Neural cell (in vitro differentiated cells): ENCODE results near the gene PLA2G4E. TPM values are rescaled to one million over a fixed set of nuclear protein-coding genes. Genes with fewer than 3 reads are reported as not detected.

Source experiments
- H2AFZ ChIP-seq: fragments of 200-600, 300-800 bp; sonication (generic), shearing (Covaris generic); 2 replicates; pipeline ENCODE4 v1.6.0; 2014; ENCODE audit warnings: low read depth, mild to moderate bottlenecking, antibody characterized with exemption, low read length, moderate library complexity
- H3F3A ChIP-seq: fragments of 200-600 bp; shearing (Covaris generic); 2 replicates; pipeline ENCODE4 v1.6.1; 2016; ENCODE audit warnings: mild to moderate bottlenecking, moderate library complexity, mixed read lengths, antibody characterized with exemption, low read length; ENCODE audit not compliant: insufficient read depth, poor library complexity, severe bottlenecking
- H3K27ac ChIP-seq: fragments of 200-600, 300-800 bp; sonication (generic), shearing (Covaris generic); 2 replicates; pipeline ENCODE4 v1.5.1; 2014; ENCODE audit warnings: mild to moderate bottlenecking, low read length, moderate library complexity
- H3K27me3 ChIP-seq: fragments of 300-800, 200-600 bp; sonication (generic), shearing (Covaris generic); 2 replicates; pipeline ENCODE4 v1.6.0; 2014; ENCODE audit warnings: mild to moderate bottlenecking, low read depth, low read length, moderate library complexity; ENCODE audit not compliant: insufficient read depth
- H3K36me3 ChIP-seq: fragments of 300-800, 200-600 bp; sonication (generic), shearing (Covaris generic); 2 replicates; pipeline ENCODE4 v1.5.1; 2014; ENCODE audit warnings: mild to moderate bottlenecking, antibody characterized with exemption, low read length, moderate library complexity; ENCODE audit not compliant: insufficient read depth
- H3K4me2 ChIP-seq: fragments of 300-800, 200-600 bp; sonication (generic), shearing (Covaris generic); 2 replicates; pipeline ENCODE4 v1.6.0; 2014; ENCODE audit warnings: mild to moderate bottlenecking, low read length
- H3K4me3 ChIP-seq: fragments of 300-800, 200-600 bp; sonication (generic), shearing (Covaris generic); 2 replicates; pipeline ENCODE4 v1.5.1; 2014; ENCODE audit warnings: mild to moderate bottlenecking, low read length, moderate library complexity
- H3K79me2 ChIP-seq: fragments of 200-600 bp; shearing (Covaris generic); replicated peaks from 2 replicates; pipeline ENCODE4 v1.6.0; 2014; ENCODE audit warnings: mild to moderate bottlenecking, low read length, moderate library complexity; ENCODE audit not compliant: insufficient read depth
- H3K9ac ChIP-seq: fragments of 300-800, 200-600 bp; sonication (generic), shearing (Covaris generic); 2 replicates; pipeline ENCODE4 v1.6.1; 2016; ENCODE audit warnings: mild to moderate bottlenecking, low read length, mixed read lengths
- H3K9me2 ChIP-seq: fragments of 200-600 bp; shearing (Covaris generic); 2 replicates; pipeline ENCODE4 v1.6.1; 2016; ENCODE audit warnings: mild to moderate bottlenecking, low read length, mixed read lengths; ENCODE audit not compliant: insufficient read depth
- H3K9me3 ChIP-seq: fragments of 200-600, 300-800 bp; sonication (generic), shearing (Covaris generic); 2 replicates; pipeline ENCODE4 v1.6.1; 2016; ENCODE audit warnings: mild to moderate bottlenecking, mixed run types, low read length, moderate library complexity, mixed read lengths
- H4K20me1 ChIP-seq: fragments of 200-600 bp; shearing (Covaris generic); 2 replicates; pipeline ENCODE4 v1.6.1; 2016; ENCODE audit warnings: mild to moderate bottlenecking, mixed run types; ENCODE audit not compliant: insufficient read depth
- EP300 ChIP-seq: fragments of 450-650 bp; conservative IDR thresholded peaks from 2 replicates; pipeline ENCODE4 v1.6.1; 2014; ENCODE audit warnings: antibody characterized with exemption, mild to moderate bottlenecking, moderate library complexity; ENCODE audit not compliant: poor library complexity, severe bottlenecking
- EZH2 ChIP-seq: fragments of 200-600, 300-800 bp; shearing (Covaris generic), sonication (generic); IDR thresholded peaks from 2 replicates; pipeline ENCODE4 v1.6.1; 2014; ENCODE audit warnings: antibody characterized with exemption, low read length, borderline replicate concordance, mild to moderate bottlenecking; ENCODE audit not compliant: insufficient read depth, poor library complexity, severe bottlenecking
- MXI1 ChIP-seq: fragments of 450-650 bp; conservative IDR thresholded peaks from 2 replicates; pipeline ENCODE4 v1.6.1; 2014; ENCODE audit warnings: antibody characterized with exemption, mild to moderate bottlenecking; ENCODE audit not compliant: poor library complexity, severe bottlenecking
- POLR2AphosphoS5 ChIP-seq: IDR thresholded peaks from 2 replicates; pipeline ENCODE4 v1.6.1; 2012
- RAD21 ChIP-seq: fragments of 450-650 bp; conservative IDR thresholded peaks from 2 replicates; pipeline ENCODE4 v1.6.1; 2014; ENCODE audit warnings: antibody characterized with exemption, mild to moderate bottlenecking, moderate library complexity
- SMC3 ChIP-seq: fragments of 450-650 bp; conservative IDR thresholded peaks from 2 replicates; pipeline ENCODE4 v1.6.1; 2014; ENCODE audit warnings: antibody characterized with exemption, mild to moderate bottlenecking, moderate library complexity; ENCODE audit not compliant: poor library complexity
- TAF1 ChIP-seq: IDR thresholded peaks from 2 replicates; pipeline ENCODE4 v1.6.1; 2012; ENCODE audit warnings: low read depth
- polyA plus RNA-seq: library from polyadenylated mRNA; depleted of rRNA; stranded (reverse); fragments of >200 nt; gene quantifications from 2 replicates; pipeline ENCODE4 v1.2.3, GENCODE V29; 2014
- TF ChIP-seq, protein P1 (sequence below): fragments of 450-650 bp; IDR thresholded peaks from 2 replicates; pipeline ENCODE4 v1.5.1; 2014; ENCODE audit warnings: antibody characterized with exemption, mild to moderate bottlenecking, moderate library complexity; ENCODE audit not compliant: poor library complexity, severe bottlenecking
- TF ChIP-seq, protein P2 (sequence below): IDR thresholded peaks from 2 replicates; pipeline ENCODE4 v1.6.1; 2012; ENCODE audit warnings: borderline replicate concordance

Gene PLA2G4E
- polyA plus RNA-seq, 1 donor from 2014 or later: not detected

DNA sequence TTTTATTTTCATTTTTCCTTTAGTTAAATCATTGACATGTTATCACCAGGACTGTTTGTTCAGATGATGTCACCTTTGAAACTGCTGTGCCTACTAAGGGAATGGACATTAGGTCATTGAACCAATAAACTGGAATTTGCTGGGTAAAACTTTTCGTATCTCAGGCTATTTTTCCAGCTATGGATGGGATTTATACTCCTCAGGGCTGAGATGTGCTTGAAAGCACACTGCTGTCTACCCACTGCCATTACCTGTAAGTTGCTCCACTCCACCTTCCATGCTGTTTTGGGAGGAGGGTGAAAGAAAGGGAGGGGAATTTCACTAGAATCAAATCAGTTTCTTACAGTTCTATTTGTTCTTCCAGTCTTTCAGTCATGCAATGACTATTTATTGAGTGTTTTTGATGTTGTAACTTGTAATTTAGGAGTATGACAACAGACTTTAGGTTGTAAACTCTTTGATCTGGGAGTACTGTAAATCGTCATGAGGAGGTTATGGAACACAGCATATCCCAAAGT is 59.8 kb downstream of the PLA2G4E start:
- Histone ChIP-seq H3F3A (no peaks in the 10 kb centered on the region), H3K9me3 (no peaks in the 10 kb centered on the region), H3K79me2 (no peaks in the 10 kb centered on the region), H3K27ac (no peak overlapping the region), H3K4me3 (no peak overlapping the region), H4K20me1 (no peaks in the 10 kb centered on the region), H2AFZ (no peak overlapping the region), H3K4me2 (no peak overlapping the region), H3K9me2 (no peaks in the 10 kb centered on the region), H3K36me3 (no peaks in the 10 kb centered on the region), H3K27me3 (no peaks in the 10 kb centered on the region), H3K9ac (no peak overlapping the region)
- TF ChIP-seq TAF1: no peak
- no peak for TF ChIP-seq EZH2
- TF ChIP-seq MXI1: no peak
- TF ChIP-seq, protein P1, sequence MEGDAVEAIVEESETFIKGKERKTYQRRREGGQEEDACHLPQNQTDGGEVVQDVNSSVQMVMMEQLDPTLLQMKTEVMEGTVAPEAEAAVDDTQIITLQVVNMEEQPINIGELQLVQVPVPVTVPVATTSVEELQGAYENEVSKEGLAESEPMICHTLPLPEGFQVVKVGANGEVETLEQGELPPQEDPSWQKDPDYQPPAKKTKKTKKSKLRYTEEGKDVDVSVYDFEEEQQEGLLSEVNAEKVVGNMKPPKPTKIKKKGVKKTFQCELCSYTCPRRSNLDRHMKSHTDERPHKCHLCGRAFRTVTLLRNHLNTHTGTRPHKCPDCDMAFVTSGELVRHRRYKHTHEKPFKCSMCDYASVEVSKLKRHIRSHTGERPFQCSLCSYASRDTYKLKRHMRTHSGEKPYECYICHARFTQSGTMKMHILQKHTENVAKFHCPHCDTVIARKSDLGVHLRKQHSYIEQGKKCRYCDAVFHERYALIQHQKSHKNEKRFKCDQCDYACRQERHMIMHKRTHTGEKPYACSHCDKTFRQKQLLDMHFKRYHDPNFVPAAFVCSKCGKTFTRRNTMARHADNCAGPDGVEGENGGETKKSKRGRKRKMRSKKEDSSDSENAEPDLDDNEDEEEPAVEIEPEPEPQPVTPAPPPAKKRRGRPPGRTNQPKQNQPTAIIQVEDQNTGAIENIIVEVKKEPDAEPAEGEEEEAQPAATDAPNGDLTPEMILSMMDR: no peak
- TF ChIP-seq RAD21: no peak

- Histone ChIP-seq H3K79me2 (no peaks in the 10 kb centered on the region), H3K4me3 (no peak overlapping the region), H3K36me3 (no peaks in the 10 kb centered on the region), H2AFZ (no peak overlapping the region), H3K9ac (no peak overlapping the region), H4K20me1 (no peaks in the 10 kb centered on the region), H3K27ac (no peak overlapping the region), H3K27me3 (no peaks in the 10 kb centered on the region), H3F3A (no peaks in the 10 kb centered on the region), H3K9me2 (no peaks in the 10 kb centered on the region), H3K4me2 (no peak overlapping the region), H3K9me3 (no peaks in the 10 kb centered on the region)
- TF ChIP-seq, protein P2, sequence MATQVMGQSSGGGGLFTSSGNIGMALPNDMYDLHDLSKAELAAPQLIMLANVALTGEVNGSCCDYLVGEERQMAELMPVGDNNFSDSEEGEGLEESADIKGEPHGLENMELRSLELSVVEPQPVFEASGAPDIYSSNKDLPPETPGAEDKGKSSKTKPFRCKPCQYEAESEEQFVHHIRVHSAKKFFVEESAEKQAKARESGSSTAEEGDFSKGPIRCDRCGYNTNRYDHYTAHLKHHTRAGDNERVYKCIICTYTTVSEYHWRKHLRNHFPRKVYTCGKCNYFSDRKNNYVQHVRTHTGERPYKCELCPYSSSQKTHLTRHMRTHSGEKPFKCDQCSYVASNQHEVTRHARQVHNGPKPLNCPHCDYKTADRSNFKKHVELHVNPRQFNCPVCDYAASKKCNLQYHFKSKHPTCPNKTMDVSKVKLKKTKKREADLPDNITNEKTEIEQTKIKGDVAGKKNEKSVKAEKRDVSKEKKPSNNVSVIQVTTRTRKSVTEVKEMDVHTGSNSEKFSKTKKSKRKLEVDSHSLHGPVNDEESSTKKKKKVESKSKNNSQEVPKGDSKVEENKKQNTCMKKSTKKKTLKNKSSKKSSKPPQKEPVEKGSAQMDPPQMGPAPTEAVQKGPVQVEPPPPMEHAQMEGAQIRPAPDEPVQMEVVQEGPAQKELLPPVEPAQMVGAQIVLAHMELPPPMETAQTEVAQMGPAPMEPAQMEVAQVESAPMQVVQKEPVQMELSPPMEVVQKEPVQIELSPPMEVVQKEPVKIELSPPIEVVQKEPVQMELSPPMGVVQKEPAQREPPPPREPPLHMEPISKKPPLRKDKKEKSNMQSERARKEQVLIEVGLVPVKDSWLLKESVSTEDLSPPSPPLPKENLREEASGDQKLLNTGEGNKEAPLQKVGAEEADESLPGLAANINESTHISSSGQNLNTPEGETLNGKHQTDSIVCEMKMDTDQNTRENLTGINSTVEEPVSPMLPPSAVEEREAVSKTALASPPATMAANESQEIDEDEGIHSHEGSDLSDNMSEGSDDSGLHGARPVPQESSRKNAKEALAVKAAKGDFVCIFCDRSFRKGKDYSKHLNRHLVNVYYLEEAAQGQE: no peak
- TF ChIP-seq EP300 (no peak), TAF1 (no peak), POLR2AphosphoS5 (no peak), EZH2 (no peak), MXI1 (no peak), RAD21 (no peak), SMC3 (no peak)
- TF ChIP-seq, protein P1: no peak
Measured at GRCh38 chr15:41958002-41958420, 62.8 kb downstream of the PLA2G4E start.
